GM12801 (cell line): ENCODE data around the gene UQCR10.

ENCODE experiments used
- CTCF ChIP-seq: IDR thresholded peaks from one replicate; pipeline ENCODE4 v1.5.1; 2011; ENCODE audit warnings: control low read depth; ENCODE audit not compliant: insufficient read length; ENCODE audit errors: extremely low read depth

The UQCR10 gene

GRCh38 chr22:29738118-29738815, 28.9 kb upstream of the UQCR10 start:
- TF ChIP-seq CTCF: no peak

GRCh38 chr22:29739346-29739875, 27.8 kb upstream of the UQCR10 start:
- no peak for TF ChIP-seq CTCF

- no peak for TF ChIP-seq CTCF
Measured at GRCh38 chr22:29740216-29740615, 27.0 kb upstream of the UQCR10 start.

- TF ChIP-seq CTCF: no peak
Measured at GRCh38 chr22:29741926-29742325, 25.2 kb upstream of the UQCR10 start.

GRCh38 chr22:29742326-29742725, 24.8 kb upstream of the UQCR10 start:
- TF ChIP-seq CTCF: no peak

- TF ChIP-seq CTCF: no peak
Measured at GRCh38 chr22:29744902-29745301, 22.3 kb upstream of the UQCR10 start.

- no peak for TF ChIP-seq CTCF
Measured at GRCh38 chr22:29747832-29748231, 19.3 kb upstream of the UQCR10 start.
